Glomerular endothelial cell (primary cell): ENCODE results near the gene SPAG16. TPM values are rescaled to one million over a fixed set of nuclear protein-coding genes. Genes with fewer than 3 reads are reported as not detected.
A peak's percentile ranks its signal among the peaks of the same experiment; 100 is the strongest.

Source experiments
- DNase-seq: peaks from one replicate; pipeline ENCODE4 v3.0.0-alpha.2; 2011; ENCODE audit warnings: low read depth, low spot score; ENCODE audit errors: extremely low read depth
- total RNA-seq: library from RNA; depleted of rRNA; stranded (reverse); fragments of >200 nt; gene quantifications from 2 replicates; pipeline ENCODE4 v1.2.3, GENCODE V29; 2015

The SPAG16 gene
- total RNA-seq, 1 donor from 2014 or later: 13.8 TPM

DNA sequence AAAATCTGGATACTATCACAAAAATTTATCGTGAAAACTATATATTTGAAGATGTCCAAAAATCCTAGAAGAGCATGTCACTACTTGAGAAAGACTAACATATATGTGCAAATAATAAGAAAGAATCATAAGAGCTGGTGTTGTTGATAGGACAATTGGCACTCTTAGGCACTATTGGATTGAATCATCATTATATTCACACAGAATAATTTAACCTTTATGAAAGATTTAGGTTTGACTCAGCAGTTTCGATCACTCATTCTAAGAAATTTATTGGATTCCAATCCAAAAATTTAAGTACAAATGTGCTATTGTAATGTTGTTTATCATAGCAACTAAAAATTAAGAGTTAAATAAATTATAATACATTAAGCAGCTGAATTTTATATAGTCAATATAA is 503.6 kb downstream of the SPAG16 start:
- DNase-seq: no peak

DNA sequence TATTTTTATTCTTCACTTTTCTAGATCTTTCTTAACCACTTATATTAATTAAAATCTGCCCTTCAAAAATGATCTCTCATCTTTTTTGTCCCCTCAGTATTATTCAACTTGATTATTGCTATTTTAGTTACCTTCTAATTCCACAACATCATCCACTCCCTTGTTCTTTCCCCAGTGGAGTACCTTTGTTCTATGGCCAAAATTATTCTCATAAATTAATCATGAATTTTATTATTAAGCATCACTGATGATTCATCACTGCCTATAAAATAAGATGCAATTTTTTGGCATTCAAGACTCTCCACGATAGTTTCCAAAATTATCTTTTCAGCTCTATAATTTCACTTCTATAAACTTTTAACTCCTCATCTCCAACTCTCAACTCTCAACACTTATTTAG is 505.7 kb downstream of the SPAG16 start:
- DNase-seq: no peak

DNA sequence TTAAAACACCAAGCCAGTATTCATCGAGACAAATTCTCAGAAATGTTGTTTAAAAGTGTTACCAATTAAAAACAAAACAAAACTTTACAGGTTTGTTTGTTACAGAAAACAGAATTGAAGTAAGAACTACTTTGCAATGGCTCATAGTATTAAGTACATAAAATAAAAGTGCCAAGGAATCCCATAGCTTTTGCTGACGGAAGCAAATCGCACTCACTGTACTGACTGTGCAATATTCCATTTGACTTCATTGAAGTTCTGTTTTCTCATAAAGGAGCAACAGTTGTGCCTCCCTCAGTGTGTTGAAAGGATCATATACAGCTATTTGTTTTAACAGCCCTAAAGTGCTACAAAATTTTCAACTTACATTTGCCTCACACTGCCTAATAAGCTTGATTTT is 507.8 kb downstream of the SPAG16 start:
- no peak for DNase-seq

DNA sequence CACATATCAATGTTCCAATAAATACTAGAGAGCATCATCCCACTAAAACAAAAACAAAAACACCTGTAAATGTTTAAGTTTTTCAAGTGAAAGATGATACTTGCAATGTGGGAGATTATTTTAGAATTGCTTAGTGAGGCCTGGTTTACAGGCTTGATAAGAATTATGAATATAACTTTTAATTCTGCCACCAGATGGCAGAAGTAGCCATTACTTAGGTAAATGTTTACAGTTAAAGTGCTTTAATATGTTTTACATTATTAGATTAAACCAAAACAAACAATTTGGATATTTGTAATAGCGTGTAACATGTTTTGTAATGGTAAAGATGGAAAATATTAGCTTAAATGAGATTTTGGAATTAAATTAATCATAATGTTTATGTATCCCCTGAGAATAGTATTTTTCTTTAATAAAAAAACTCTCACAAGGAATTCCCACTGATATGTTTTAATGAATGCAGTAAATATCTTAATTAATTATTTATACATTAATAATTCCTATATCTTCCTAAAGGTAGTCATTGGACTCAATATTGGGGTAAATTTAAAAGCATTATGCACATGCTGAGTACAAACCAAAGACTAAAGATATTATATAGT is 522.0 kb downstream of the SPAG16 start:
- DNase-seq: peak; percentile 1

DNA sequence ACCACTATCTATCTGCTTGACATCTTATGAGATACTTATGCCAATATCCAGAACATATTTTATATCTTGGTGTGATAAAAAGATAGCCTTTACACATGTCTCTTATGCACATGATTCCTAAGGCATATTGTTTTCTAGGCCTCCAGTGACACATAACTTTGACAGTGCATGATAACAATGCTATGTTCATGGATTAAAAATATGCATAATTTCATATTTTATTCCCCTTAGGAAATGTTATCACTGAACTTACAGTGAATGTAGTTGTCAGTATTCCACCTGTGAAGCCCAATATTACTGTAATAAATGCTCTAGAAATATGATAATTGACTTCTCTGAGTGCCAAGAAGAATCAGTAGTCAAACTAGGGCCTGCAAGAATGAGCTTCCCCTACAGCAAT is 532.3 kb downstream of the SPAG16 start:
- DNase-seq: no peak

DNA sequence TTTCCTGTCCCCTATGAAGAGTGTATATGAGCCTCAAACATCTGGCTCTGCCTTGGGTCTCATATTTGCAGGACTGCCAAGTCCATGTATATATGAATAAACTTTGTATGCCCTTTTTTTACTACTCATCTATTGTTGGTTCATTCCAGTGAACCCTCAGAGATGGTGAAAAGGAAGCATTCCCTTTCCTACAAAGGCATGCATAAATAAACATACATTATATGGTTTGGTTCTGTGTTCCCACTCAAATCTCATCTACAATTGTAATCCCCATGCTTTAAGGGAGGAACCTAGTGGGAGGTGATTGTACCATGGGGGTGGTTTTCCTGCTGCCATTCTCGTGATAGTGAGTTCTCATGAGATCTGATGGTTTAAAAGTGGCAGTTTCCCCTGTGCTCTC is 534.2 kb downstream of the SPAG16 start:
- no peak for DNase-seq

DNA sequence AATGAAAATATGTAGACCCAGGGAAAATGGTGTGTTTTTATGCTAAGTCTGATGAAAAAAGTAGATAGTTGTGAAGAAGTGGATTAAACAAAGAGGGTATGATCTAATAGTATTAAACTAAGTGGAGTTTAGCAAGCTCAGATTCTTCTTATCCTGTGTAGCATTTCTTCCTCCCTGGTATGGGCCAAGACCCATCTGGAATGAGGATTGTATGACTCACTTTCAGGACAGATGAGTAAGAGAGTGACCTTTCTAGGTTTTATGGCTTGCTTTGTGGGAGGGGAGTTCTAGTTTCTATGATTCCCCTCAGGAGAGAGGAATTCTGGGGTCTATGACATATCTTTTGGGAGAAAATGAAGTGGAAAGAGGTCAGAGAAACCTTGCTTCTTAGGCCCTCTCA is 550.1 kb downstream of the SPAG16 start:
- no peak for DNase-seq

DNA sequence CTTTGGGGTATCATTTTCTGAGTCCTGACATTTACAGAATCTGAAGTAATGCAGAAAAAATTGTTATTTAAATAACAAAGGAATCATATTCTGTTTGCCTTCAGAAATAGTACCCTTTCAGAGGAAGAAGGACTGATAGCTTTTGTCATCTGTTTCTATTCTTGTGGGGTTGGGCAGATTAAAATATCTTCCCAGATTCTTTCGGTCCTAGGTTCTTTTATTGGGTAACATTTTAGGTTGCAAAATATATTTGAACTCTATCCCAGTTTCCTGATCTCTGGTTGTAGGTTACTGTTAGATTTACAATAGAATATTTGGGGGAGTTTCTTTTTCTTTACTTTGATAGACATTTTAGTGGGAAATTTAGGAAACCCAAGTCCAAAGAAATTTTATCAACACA is 550.5 kb downstream of the SPAG16 start:
- no peak for DNase-seq

DNA sequence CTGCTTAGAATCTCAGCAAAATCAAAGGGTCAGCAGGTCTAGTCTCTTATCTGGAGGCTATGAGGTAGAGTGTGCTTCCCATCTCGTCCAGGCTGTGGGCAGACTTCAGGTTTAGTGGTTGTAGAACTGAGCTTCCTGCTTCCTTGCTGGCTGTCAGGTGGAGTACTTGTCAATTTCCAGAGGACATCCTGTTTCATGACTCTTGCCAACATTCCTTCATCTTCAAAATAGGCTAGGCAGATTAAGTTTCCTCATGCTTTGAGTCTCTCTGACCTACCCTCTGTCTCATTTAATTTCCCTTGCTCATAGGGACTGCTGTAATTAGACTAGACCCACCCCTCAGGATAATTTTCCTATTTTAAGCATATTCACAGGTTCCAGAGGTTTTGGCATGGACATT is 562.6 kb downstream of the SPAG16 start:
- DNase-seq: no peak

DNA sequence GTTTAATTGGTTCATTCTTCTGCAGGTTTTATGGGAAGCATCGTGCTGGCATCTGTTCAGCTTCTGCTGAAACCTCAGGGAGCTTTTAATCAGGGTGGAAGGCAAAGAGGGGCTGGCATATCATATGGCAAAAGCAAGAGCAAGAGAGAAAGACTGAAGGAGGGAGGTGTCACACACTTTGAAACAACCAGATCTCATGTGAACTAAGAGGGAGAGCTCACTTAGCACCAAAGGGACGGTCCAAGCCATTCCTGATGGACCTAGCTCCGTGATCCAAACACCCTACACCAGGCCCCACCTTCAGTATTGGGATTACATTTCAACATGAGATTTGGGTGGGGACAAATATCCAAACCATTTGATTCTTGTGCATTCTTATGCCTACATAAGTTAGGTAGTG is 563.1 kb downstream of the SPAG16 start:
- DNase-seq: no peak

DNA sequence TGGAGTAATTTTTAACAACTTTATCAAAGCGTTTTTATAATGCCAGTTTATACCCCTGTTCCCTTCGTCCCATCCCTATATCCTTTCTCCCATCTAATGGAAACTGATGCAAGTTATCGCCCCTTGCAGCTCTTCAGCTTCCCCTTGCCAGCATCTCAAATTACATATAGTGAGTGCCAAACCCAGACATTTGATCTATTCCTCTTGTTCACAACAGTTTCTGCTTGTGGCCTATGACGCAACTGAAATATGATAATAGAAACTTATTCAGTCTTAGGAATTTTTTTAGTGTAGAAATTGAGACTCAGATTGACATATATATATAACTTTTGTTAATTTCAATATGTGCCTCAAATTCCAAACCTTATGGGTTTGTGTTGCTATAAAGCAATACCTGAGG is 564.4 kb downstream of the SPAG16 start:
- no peak for DNase-seq

DNA sequence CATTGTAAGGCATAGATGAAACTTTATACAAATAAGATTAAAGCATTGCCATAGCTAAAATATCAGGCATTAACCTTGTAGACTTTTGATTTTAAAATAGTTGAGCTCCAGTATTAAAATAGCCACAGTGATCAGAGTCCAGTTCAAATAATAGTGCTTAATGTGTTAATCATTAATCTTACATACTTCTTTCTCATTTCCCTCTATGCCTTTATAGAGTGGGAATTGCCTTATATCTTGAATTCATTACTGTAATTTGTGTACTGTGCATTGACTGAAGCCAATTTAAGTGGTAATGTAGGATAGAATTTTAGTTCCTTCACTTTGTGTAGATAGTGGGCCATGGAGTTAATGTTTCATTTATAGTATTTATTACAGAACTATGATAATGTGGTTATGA is 577.4 kb downstream of the SPAG16 start:
- DNase-seq: no peak

DNA sequence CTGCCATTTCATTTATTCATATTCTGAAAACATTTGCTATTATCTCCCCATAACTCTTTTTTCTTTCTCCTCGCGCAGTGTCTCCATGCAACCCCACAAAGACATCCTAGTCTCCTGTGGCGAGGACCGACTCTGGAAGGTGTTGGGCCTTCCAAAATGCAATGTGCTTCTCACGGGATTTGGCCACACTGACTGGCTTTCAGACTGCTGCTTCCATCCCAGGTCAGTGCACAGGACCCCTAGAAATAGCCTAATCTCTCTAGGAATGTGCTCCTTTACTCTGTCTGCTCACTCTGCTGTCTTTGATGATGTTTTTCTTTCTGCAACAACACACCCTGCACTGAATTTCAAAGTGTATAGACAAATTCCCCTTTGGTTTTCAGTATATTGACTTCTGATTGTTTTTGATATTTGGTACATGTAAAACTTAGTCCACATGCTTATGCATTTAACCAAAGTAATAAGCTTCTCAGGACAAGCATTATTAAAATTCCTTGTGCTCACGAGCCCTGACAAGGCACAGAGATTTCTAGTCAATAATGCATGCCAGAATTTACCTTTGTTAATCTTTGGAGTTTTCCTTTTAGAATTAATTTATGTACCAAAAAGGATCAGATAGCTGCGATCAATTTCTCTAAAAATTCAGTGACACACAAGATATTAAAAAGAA is 578.3 kb downstream of the SPAG16 start:
- DNase-seq: no peak

DNA sequence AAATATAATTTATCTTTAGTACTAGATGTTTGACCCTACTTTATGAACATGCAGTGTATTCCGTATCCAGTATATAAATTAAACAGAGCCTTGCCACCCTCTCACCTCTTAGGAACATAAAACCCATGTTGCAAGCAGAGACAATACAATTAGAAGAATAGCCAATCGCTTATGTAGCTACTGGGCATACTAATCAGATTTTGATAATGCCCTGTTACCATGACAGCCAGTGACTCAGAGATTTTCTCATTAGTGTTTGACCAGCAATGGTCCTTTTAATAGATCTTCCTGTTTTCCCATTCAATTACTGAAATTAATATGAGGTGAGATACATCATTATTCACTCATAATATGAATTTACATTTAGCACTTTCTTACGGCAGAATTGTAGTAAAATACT is 579.3 kb downstream of the SPAG16 start:
- DNase-seq: no peak

DNA sequence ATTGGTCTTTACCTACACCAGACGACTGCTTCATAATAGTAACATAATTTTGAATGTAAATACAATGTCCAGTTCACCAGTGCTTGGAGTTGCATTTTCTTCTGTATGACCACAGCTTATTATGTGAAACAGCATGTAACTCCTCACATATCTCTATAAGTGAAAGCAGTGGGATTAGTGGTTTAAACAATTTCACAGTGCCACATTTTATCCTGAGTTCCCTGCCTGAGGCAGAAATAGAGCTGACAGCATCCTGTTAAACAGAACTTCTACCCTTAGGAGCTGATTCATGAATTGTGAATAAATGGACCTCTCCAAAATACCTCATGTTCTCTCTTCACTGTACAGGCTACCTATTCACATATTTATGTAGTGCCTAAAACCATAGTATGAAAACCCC is 584.3 kb downstream of the SPAG16 start:
- DNase-seq: no peak

DNA sequence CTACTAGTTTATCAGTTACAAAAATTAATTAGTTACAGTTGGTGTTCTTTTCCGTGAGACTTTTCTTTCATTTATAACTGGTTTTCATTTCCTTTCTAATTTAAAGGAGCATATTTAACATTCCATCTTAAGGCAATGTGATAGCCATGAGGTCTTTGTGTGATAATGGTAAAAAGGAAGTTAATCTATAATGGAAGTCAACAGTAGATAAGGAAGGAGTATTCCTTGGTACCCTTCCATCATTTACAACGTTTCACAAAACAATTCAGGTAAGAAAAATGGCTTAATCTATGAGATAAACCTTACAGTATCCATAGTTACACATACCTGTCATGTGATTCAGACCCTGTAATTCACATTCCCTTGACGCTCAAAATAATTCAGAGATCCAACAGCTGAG is 601.2 kb downstream of the SPAG16 start:
- DNase-seq: no peak

DNA sequence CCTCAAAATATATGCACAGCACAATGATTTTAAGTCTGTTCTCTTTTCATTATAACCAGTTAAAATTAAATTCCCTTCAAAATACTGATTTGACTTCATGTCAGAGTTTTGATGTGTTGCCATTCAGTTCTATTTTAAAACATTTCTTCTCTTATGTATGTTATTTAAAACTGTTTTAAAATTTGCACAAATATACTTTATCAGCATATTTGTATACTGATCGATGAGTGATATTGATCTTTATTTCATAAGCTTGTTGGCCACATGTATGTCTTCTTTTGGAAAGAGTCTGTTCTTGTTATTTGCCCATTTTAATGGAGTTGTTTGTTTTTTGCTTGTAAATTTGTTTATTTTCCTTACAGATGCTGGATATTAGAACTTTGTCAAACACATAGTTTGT is 630.2 kb downstream of the SPAG16 start:
- DNase-seq: no peak

DNA sequence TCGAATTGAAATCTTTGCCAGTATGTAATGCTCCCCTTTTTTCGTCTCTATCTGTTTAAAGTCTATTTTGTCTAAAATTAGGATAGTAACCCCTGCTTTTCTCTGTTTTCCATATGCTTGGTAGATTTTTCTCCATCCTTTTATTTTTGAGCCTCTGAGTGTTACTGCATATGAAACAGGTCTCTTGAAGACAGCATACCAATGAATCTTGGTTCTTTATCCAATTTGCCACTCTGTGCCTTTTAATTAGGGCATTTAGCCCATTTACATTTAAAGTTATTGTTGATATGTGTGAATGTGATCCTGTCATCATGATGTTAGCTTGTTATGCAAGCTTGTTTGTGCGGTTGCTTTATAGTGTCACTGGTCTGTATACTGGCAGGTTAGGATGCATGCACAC is 635.8 kb downstream of the SPAG16 start:
- DNase-seq: no peak

DNA sequence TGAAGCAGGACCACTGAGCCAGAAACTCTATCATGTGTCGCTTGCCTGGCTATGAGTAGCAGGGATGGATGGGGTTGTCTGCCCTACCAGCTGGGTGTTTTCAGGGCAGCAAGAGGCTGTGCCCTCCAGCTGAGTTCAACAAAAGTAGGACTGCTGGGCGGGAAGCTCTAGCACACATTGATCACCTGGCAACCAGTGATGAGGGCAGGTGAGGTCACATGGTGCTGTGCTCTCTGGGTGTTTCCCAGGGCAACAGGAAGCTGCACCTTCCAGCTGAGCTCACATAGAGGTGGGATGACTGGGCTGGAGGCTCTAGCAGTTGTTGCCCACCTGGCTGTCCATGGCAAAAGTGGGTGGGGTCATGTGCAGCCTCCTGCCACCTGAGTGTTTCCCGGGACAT is 639.3 kb downstream of the SPAG16 start:
- no peak for DNase-seq

DNA sequence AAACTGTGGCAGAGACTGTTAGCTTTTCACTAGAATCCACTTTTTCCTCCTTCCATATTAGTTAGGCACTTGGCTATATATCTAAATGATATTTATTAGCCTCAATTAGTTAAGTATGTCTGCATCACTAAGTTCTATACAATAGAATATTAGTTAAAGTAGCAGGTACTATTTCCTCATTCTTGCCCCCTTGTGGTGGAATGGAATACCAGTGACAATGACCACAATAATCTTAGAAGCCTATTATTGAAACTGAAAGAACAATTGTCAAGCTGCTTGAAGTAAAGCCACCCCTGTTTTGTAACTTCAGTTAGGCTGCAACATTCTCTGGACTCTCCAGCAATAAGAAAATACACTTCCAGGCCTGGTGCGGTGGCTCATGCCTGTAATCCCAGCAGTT is 650.3 kb downstream of the SPAG16 start:
- no peak for DNase-seq

DNA sequence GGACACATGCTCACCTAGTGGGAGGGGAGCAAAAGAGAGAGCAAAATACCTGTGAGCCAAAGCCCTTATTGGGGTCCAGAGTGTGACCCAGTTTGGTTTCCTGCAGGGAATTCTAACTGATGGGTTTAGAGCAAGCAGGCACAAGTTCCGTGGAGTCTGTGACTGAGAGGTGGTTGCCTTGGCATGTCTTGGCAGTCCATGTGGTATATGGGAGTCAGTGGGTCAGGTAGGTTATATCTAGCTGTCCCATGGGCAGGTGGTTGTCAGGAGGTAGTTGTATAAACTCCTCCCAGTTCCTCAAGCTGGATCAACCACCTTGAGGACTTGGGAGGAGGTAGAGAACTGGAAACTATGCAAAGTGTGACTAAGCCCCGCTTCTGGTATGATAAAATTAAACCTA is 673.8 kb downstream of the SPAG16 start:
- DNase-seq: no peak

DNA sequence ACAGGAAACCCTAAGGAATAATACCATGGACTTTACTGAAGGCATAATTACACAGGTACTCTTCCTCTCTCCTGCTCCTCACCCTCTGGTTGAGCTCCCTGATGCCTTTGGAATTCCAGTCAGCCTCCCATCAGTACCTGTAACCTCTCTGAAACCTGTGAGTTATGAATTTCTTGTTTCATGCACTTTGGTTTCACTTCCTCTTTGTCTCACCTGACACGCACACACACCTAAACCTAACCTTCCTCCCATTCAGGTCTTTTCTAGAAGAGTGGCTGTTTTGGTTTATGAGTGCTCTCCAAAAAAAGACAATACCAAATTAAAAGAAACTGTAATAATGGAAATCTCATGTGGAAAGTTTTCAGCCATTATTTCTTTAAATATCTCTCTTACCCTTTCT is 675.3 kb downstream of the SPAG16 start:
- no peak for DNase-seq

DNA sequence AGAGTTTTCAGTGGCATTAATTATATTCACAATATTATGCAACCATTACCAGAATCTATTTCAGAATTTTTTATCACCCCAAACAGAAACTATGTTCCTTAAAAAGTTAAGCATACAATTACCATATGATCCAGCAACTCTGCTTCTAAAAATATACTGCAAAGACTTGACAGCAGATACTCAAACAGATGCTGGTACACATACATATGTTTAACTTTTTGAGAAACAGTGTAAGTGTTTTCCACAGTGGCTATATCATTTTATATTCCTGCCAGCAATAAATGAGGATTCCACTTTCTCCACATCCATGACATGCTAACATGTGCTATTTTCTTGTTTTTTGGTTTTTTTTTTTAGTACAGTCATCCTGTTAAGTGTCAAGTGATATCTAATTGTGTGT is 687.3 kb downstream of the SPAG16 start:
- no peak for DNase-seq
